HG03457 (cell line): Measurements from ENCODE around the gene ATP6V0A1.
"Not testable (repeated sequence)": the region's sequence is repeated elsewhere in the genome, so short reads cannot be mapped to it uniquely, and the experiment has no call there.

Experiments
- ATAC-seq: cut with Tn5 transposase; IDR thresholded peaks from one replicate; pipeline ENCODE4 v1.9.1; 2021; ENCODE audit warnings: moderate number of reproducible peaks; ENCODE audit not compliant: unreplicated experiment

Gene ATP6V0A1

GRCh38 chr17:42458497-42459255 is at the start of gene ATP6V0A1:
ATP6V0A1 (plus strand) TSS chr17:42458878; CDS start chr17:42460895, 2,017 bp downstream.
- peak; percentile 59 for ATAC-seq

GRCh38 chr17:42409523-42410318 is 49.0 kb upstream of the ATP6V0A1 start:
- no peak for ATAC-seq

DNA sequence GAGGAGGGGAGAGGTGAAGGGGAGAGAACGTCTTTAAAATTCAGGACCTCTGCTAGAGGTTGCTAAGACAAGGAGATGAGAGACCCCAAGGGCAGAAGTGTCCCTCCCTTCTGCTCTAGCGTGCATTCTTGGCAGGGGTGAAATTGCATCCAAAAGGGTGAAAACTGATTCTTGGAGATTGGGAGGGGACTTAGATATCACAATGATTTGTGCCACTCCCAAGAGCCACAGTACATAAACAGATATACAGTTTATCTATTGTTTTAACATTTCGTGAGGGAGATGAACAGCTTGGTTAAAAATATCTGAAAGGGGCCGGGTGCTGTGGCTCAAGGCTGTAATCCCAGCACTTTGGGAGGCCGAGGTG is 48.4 kb upstream of the ATP6V0A1 start:
- no peak for ATAC-seq

DNA sequence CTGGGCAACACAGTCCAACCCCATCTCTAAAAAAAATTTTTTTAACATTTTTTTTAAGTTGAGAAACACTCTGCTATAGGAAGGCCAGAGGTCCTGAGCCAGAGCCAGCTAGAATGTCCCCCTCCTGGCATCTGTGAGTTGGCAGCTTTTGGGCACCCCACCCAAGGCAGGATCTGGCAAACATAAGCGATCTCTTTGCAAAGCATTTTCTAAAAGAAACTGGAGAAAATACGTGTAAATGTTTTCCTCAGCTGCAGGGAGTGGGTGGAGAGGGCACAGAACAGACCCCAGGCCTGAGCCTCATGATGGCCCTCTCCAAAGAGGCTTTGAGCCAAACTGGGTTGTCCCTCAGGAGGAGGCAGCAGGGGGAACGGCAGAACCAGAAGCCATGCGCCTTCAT is 47.3 kb upstream of the ATP6V0A1 start:
- no peak for ATAC-seq

- ATAC-seq, result no peak
Measured at GRCh38 chr17:42411905-42412679, 46.6 kb upstream of the ATP6V0A1 start.

DNA sequence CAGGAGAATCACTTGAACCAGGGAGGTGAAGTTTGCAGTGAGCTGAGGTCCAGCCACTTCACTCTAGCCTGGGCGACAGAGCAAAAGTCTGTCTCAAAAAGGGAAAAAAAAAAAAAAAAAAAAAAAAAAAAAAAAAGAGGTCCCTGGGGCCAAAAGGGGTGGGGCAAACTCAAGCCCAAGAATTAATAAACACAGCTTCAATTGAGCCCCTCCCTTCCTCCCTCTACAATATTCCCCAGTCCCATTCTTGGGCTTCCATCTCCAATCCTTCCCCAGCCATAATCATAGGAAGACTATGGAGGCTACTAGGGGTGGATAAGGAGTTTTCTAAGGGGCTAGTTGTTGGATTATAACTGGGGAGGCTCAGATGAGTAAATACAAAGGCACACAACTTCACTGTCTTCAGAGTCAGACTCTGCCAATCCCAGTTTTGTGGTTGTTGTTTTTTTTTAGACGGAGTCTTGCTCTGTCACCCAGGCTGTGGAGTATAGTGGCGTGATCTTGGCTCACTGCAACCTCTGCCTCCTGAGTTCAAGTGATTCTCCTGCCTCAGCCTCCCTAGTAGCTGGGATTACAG is 45.1 kb upstream of the ATP6V0A1 start:
- no peak for ATAC-seq

GRCh38 chr17:42414704-42415409 is 43.8 kb upstream of the ATP6V0A1 start:
- ATAC-seq, result no peak

DNA sequence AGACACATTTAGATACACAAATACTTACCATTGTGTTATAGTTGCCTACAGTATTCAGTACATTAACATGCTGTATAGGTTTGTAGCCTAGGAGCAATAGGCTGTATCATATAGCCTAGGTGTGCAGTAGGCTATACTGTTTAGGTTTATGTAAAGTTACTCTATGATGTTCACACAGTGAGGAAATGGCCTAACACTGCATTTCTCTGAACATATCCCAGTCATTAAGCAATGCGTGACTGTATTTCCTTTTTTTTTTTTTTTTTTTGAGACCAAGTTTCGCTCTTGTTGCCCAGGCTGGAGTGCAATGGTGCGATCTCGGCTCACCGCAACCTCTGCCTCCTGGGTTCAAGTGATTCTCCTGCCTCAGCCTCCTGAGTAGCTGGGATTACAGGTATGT is 40.7 kb upstream of the ATP6V0A1 start:
- not testable (repeated sequence) for ATAC-seq

- no peak for ATAC-seq
Measured at GRCh38 chr17:42421136-42421506, 37.6 kb upstream of the ATP6V0A1 start.

GRCh38 chr17:42421507-42422338 is 37.0 kb upstream of the ATP6V0A1 start:
- ATAC-seq, result no peak

DNA sequence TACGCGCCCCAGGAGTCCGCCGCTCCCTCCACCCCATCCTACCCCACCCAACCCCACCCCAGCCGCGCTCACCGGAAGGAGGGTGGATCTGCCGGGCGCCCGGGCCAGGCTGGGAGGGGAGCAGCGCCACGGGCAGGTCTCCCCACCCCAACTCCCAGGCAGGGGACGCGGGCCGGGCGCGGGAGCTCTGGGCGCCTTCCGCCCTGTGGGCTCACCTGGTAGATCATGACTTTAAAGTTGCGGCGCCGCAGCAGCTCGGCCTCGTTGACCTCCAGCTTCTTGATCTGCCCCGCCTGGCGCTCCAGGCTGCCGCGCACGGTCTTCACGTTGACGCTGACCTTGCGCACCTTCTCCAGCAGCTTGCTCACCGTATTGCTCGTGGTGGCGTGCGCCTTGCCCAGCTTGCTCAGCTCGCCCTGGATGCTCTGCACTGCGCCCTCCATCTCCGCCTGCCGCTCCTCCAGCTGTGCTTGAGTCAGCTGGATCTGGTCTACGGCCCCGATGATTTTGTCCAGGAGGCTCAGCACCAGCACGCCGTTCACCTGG is 36.2 kb upstream of the ATP6V0A1 start:
- no peak for ATAC-seq

- ATAC-seq, result no peak
Measured at GRCh38 chr17:42422958-42423712, 35.5 kb upstream of the ATP6V0A1 start, which contains the start of gene CAVIN1. CAVIN1 (minus strand) TSS chr17:42423256; CDS start chr17:42423097, 159 bp downstream.

DNA sequence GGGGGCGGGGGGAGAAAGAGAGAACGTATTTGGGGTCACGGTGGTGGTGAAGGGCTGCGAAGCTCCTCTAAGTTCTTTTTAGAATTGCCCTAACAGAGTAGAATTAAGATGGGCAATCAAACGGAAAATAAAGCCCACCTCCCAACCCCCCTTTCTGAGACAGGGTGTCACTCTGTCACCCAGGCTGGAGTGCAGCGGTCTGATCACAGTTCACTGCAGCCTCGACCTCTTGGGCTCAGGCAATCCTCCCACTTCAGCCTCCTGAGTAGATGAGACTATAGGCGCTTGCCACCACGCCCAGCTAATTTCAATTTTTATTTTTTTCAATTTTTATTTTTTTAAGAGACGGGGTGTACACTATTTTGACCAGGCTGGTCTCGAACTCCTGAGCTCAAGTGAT is 34.9 kb upstream of the ATP6V0A1 start:
- no peak for ATAC-seq

GRCh38 chr17:42424991-42425610 is 33.6 kb upstream of the ATP6V0A1 start:
- no peak for ATAC-seq

GRCh38 chr17:42428141-42428944 is 30.3 kb upstream of the ATP6V0A1 start:
- ATAC-seq, result no peak

- no peak for ATAC-seq
Measured at GRCh38 chr17:42429726-42430447, 28.8 kb upstream of the ATP6V0A1 start.

DNA sequence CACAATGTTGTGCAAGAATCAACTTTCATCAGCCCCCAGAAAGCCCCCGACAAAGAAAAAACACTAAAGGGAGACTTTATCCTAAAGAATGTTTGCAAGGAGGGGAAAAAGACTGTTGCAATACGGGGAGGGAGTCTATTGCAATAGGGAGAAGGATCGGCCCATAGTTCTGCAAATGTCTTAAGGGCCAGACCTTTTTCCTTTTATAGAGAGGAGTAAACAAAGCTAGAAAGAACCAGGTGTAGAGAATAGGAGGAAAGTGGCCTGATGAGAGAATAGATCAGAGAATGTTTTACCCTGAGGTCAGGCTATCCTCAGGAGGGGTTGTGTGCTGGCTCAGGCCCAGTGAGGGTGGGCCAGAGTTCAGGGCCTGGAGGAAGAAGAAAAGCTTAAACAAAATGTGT is 26.9 kb upstream of the ATP6V0A1 start:
- ATAC-seq, result no peak
